ENCODE measurements around the gene TARS3. TPM values are rescaled to one million over a fixed set of nuclear protein-coding genes. Genes with fewer than 3 reads are reported as not detected.
A peak's percentile ranks its signal among the peaks of the same experiment; 100 is the strongest.

The TARS3 gene
- 9.5 to 10.6 TPM (median 10.4 TPM) in 3 replicates for total RNA-seq (2021)
- Bru-seq, nascent RNA = percentile 61 among the genes with signal in this experiment
- long read RNA-seq, experiment 1, transcript TARSL2-201 (19 exons, 3,610 nt) = major isoform, 40 of 55 reads
- long read RNA-seq, experiment 1, partial matches to known transcripts = 4 of 55 reads
- long read RNA-seq, experiment 1, other reads (novel, unspliced or antisense) = 11 of 55 reads
- long read RNA-seq, experiment 2, partial matches to known transcripts = 4 of 14 reads
- long read RNA-seq, experiment 2, other reads (novel, unspliced or antisense) = 7 of 14 reads
- long read RNA-seq, experiment 3 = 0 reads

GRCh38 chr15:101723874-101724674, at the start of gene TARS3:
TSS of gene TARS3 (minus strand) at chr15:101724473. CDS start at chr15:101724387, 86 bp downstream.
- Mint-ChIP-seq H3K27me3 (ENCODE audit: low read depth) (peaks cover 6% of the 10 kb centered on the region), H3K4me3 (peak within 1 kb of the TSS; percentile 74), H3K4me1 (peaks cover 8% of the 10 kb centered on the region; the same call in 1 of the 2 replicates), H3K36me3 (peaks cover 16% of the 10 kb centered on the region), H3K9me3 (no peaks in the 10 kb centered on the region), H3K27ac (no peak within 1 kb of the TSS; the same call in 1 of the 2 replicates)
- ChIA-PET CTCF (interaction anchor here (0.8 to 1.9 kb wide), 6 partner anchors 13 to 436 kb away, joined by 3 to 5 read pairs (median 4); no protein-coding TSS in a partner anchor), POLR2A (interaction anchor here (0.9 to 1.4 kb wide), 2 partner anchors 70 to 100 kb away, joined by 3 read pairs; no protein-coding TSS in a partner anchor)
- DNase-seq (ENCODE audit: low spot score) = peak; percentile 96
- peak; percentile 95 for ATAC-seq
- TF ChIP-seq TEAD1 (CRISPR knock-in tag; IDR thresholded peaks at IDR 0.05) (peak; percentile 94), AR (CRISPR knock-in tag; IDR thresholded peaks at IDR 0.05) (no peak), ZNF423 (CRISPR knock-in tag; IDR thresholded peaks at IDR 0.05) (no peak), CREB1 (CRISPR knock-in tag; IDR thresholded peaks at IDR 0.05) (no peak), ZNF396 (CRISPR knock-in tag; IDR thresholded peaks at IDR 0.05; ENCODE audit: borderline replicate concordance) (no peak), OVOL2 (CRISPR knock-in tag; IDR thresholded peaks at IDR 0.05; ENCODE audit: borderline replicate concordance) (no peak), NFATC4 (CRISPR knock-in tag; IDR thresholded peaks at IDR 0.05) (no peak), GTF2I (CRISPR knock-in tag; conservative IDR thresholded peaks at IDR 0.05) (no peak), IRF2 (CRISPR knock-in tag; IDR thresholded peaks at IDR 0.05; ENCODE audit: borderline replicate concordance, low read depth) (no peak), NR2C2 (CRISPR knock-in tag; IDR thresholded peaks at IDR 0.05) (peak; percentile 44; the same call in 1 of the 2 replicates), MLX (CRISPR knock-in tag; IDR thresholded peaks at IDR 0.05) (no peak), MXD4 (CRISPR knock-in tag; IDR thresholded peaks at IDR 0.05; ENCODE audit: borderline replicate concordance) (no peak)
- TF ChIP-seq, protein P1, sequence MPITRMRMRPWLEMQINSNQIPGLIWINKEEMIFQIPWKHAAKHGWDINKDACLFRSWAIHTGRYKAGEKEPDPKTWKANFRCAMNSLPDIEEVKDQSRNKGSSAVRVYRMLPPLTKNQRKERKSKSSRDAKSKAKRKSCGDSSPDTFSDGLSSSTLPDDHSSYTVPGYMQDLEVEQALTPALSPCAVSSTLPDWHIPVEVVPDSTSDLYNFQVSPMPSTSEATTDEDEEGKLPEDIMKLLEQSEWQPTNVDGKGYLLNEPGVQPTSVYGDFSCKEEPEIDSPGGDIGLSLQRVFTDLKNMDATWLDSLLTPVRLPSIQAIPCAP (CRISPR knock-in tag; IDR thresholded peaks at IDR 0.05) = no peak
- TF ChIP-seq, protein P2, sequence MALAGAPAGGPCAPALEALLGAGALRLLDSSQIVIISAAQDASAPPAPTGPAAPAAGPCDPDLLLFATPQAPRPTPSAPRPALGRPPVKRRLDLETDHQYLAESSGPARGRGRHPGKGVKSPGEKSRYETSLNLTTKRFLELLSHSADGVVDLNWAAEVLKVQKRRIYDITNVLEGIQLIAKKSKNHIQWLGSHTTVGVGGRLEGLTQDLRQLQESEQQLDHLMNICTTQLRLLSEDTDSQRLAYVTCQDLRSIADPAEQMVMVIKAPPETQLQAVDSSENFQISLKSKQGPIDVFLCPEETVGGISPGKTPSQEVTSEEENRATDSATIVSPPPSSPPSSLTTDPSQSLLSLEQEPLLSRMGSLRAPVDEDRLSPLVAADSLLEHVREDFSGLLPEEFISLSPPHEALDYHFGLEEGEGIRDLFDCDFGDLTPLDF (CRISPR knock-in tag; IDR thresholded peaks at IDR 0.05) = peak; percentile 89; the same call in 1 of the 2 replicates
- TF ChIP-seq, protein P3, sequence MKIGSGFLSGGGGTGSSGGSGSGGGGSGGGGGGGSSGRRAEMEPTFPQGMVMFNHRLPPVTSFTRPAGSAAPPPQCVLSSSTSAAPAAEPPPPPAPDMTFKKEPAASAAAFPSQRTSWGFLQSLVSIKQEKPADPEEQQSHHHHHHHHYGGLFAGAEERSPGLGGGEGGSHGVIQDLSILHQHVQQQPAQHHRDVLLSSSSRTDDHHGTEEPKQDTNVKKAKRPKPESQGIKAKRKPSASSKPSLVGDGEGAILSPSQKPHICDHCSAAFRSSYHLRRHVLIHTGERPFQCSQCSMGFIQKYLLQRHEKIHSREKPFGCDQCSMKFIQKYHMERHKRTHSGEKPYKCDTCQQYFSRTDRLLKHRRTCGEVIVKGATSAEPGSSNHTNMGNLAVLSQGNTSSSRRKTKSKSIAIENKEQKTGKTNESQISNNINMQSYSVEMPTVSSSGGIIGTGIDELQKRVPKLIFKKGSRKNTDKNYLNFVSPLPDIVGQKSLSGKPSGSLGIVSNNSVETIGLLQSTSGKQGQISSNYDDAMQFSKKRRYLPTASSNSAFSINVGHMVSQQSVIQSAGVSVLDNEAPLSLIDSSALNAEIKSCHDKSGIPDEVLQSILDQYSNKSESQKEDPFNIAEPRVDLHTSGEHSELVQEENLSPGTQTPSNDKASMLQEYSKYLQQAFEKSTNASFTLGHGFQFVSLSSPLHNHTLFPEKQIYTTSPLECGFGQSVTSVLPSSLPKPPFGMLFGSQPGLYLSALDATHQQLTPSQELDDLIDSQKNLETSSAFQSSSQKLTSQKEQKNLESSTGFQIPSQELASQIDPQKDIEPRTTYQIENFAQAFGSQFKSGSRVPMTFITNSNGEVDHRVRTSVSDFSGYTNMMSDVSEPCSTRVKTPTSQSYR (CRISPR knock-in tag; IDR thresholded peaks at IDR 0.05) = no peak
- TF ChIP-seq, protein P4, sequence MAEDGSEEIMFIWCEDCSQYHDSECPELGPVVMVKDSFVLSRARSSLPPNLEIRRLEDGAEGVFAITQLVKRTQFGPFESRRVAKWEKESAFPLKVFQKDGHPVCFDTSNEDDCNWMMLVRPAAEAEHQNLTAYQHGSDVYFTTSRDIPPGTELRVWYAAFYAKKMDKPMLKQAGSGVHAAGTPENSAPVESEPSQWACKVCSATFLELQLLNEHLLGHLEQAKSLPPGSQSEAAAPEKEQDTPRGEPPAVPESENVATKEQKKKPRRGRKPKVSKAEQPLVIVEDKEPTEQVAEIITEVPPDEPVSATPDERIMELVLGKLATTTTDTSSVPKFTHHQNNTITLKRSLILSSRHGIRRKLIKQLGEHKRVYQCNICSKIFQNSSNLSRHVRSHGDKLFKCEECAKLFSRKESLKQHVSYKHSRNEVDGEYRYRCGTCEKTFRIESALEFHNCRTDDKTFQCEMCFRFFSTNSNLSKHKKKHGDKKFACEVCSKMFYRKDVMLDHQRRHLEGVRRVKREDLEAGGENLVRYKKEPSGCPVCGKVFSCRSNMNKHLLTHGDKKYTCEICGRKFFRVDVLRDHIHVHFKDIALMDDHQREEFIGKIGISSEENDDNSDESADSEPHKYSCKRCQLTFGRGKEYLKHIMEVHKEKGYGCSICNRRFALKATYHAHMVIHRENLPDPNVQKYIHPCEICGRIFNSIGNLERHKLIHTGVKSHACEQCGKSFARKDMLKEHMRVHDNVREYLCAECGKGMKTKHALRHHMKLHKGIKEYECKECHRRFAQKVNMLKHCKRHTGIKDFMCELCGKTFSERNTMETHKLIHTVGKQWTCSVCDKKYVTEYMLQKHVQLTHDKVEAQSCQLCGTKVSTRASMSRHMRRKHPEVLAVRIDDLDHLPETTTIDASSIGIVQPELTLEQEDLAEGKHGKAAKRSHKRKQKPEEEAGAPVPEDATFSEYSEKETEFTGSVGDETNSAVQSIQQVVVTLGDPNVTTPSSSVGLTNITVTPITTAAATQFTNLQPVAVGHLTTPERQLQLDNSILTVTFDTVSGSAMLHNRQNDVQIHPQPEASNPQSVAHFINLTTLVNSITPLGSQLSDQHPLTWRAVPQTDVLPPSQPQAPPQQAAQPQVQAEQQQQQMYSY (CRISPR knock-in tag; IDR thresholded peaks at IDR 0.05) = no peak
- TF ChIP-seq, protein P5, sequence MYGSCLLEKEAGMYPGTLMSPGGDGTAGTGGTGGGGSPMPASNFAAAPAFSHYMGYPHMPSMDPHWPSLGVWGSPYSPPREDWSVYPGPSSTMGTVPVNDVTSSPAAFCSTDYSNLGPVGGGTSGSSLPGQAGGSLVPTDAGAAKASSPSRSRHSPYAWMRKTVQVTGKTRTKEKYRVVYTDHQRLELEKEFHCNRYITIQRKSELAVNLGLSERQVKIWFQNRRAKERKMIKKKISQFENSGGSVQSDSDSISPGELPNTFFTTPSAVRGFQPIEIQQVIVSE (CRISPR knock-in tag; IDR thresholded peaks at IDR 0.05; ENCODE audit: borderline replicate concordance) = no peak
- TF ChIP-seq, protein P6, sequence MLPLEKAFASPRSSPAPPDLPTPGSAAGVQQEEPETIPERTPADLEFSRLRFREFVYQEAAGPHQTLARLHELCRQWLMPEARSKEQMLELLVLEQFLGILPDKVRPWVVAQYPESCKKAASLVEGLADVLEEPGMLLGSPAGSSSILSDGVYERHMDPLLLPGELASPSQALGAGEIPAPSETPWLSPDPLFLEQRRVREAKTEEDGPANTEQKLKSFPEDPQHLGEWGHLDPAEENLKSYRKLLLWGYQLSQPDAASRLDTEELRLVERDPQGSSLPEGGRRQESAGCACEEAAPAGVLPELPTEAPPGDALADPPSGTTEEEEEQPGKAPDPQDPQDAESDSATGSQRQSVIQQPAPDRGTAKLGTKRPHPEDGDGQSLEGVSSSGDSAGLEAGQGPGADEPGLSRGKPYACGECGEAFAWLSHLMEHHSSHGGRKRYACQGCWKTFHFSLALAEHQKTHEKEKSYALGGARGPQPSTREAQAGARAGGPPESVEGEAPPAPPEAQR (CRISPR knock-in tag; IDR thresholded peaks at IDR 0.05) = no peak
